Transverse colon (tissue), 4 donors: ENCODE data around the gene LAMA5. TPM values are rescaled to one million over a fixed set of nuclear protein-coding genes. Genes with fewer than 3 reads are reported as not detected.

ENCODE experiments used
- DNase-seq: peaks from one replicate; pipeline ENCODE4 v3.0.0-alpha.2; 2019
- H3K27ac ChIP-seq, 4 donors: fragments of 200-600 bp; sonication (generic); 2 replicates each; pipeline ENCODE4 v1.5.1; 2016 to 2018; ENCODE audit warnings: inconsistent platforms in 4 of 4
- H3K27me3 ChIP-seq: fragments of 200-600 bp; sonication (generic); 2 replicates; pipeline ENCODE4 v1.5.1; 2017; ENCODE audit warnings: inconsistent platforms
- H3K36me3 ChIP-seq, 4 donors: fragments of 200-600 bp; sonication (generic); 2 replicates each; pipeline ENCODE4 v1.5.1; 2017 to 2019; ENCODE audit warnings: inconsistent platforms in 4 of 4
- H3K4me1 ChIP-seq, 4 donors: fragments of 200-600 bp; sonication (generic); 2 replicates each; pipeline ENCODE4 v1.5.1; 2017 to 2020; ENCODE audit warnings: inconsistent platforms in 4 of 4
- H3K4me3 ChIP-seq, 4 donors: fragments of 200-600 bp; sonication (generic); 1 replicate in 1 of 4; 2 replicates in 3 of 4; pipeline versions ENCODE4 v1.5.1 to v1.6.1; 2017 to 2019; ENCODE audit warnings: inconsistent platforms in 4 of 4
- H3K9me3 ChIP-seq, 2 donors: fragments of 200-600 bp; sonication (generic); 2 replicates each; pipeline ENCODE4 v1.5.1; 2017 to 2019; ENCODE audit warnings: inconsistent platforms in 2 of 2
- CTCF ChIP-seq, 5 experiments: fragments of 200-600 bp in 3 of 5; fragments of 450-650 bp in 2 of 5; sonication (generic) in 3 of 5; IDR thresholded peaks; 1 replicate in 2 of 5; 2 replicates in 3 of 5; pipeline ENCODE4 v1.5.1; 2016 to 2017; ENCODE audit warnings: antibody characterized with exemption in 5 of 5, inconsistent platforms in 3 of 5, mild to moderate bottlenecking in 2 of 5, moderate library complexity in 1 of 5
- EP300 ChIP-seq: sonication (generic); formaldehyde crosslinking; IDR thresholded peaks from one replicate; pipeline ENCODE4 v1.6.1; 2017; ENCODE audit warnings: antibody characterized with exemption, low read depth
- POLR2A ChIP-seq: fragments of 450-650 bp; IDR thresholded peaks from one replicate; pipeline ENCODE4 v1.6.1; 2016; ENCODE audit warnings: antibody characterized with exemption, mild to moderate bottlenecking, moderate library complexity
- POLR2AphosphoS5 ChIP-seq, 3 donors: sonication (generic); formaldehyde crosslinking; IDR thresholded peaks; one replicate each; pipeline ENCODE4 v1.6.1; 2016; ENCODE audit warnings: antibody characterized with exemption in 3 of 3
- WGBS, 2 donors: methylation state at CpG; one replicate each; pipeline ENCODE4 v1.1.5; 2018; ENCODE audit warnings: low coverage in 1 of 2; 5-methylcytosine and 5-hydroxymethylcytosine counted together
- in situ Hi-C, 4 donors: fragments of 200-750 bp; cut with MboI; loops; one replicate each; pipeline versions ENCODE4 v1.15.0 to v1.15.1; 2017; ENCODE audit warnings: low sequenced_read_pairs in 3 of 4, low pct_ligation_motif_present in 1 of 4, low pct_unique_long_range_greater_than_20kb in 1 of 4
- intact Hi-C: fragments of 100-400 bp; cut with DNase I; formaldehyde crosslinking; loops from one replicate; pipeline ENCODE4 v1.15.1; 2023; ENCODE audit warnings: low total_unique reads
- total RNA-seq, 4 donors: library from RNA; depleted of rRNA; stranded (reverse); fragments of >200 nt; gene quantifications; one replicate each; pipeline ENCODE4 v1.1.0, GENCODE V29; 2016

The LAMA5 gene
- total RNA-seq, 4 donors from 2014 or later, result 33.2 to 269 (median 91.3) TPM

DNA sequence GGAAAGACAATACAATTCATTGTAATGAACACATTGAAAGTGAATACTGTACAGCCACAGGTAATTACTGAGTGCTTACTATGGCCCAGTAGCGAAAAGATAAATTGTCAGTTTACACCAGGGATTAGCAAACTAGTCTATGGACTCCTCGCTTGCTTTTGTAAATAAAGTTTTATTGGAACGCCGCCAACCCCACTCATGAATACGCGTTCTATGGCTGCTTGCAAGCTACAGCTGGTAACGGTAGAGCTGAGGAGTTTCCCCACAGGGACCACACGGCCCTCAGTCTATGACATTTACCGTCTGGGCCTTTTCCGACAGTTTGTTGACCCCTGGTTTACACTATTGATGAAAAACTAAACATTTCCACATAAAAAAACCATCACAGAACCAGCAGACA lies 24.2 kb downstream of the LAMA5 start:
- TF ChIP-seq EP300, result no peak
- peak in 1 of 3 donors; percentile 14 for TF ChIP-seq POLR2AphosphoS5 (IDR thresholded peaks at IDR 0.05)
- intact Hi-C loops (loop anchor here (5.0 kb wide), 1 partner anchor 34 kb away; no protein-coding TSS in a partner anchor), in situ Hi-C loops (no loop called here)
- Histone ChIP-seq H3K4me3 (no peak overlapping the region), H3K27me3 (no peaks in the 10 kb centered on the region), H3K4me1 (no peaks in the 10 kb centered on the region), H3K36me3 (no peaks in the 10 kb centered on the region), H3K27ac (peak overlapping the region; percentile 17 to 41 (median 30)), H3K9me3 (no peaks in the 10 kb centered on the region)
- 40 to 62% methylated on average over 1 to 10 of the region's 10 CpGs for WGBS, 2 donors
- DNase-seq, result no peak

DNA sequence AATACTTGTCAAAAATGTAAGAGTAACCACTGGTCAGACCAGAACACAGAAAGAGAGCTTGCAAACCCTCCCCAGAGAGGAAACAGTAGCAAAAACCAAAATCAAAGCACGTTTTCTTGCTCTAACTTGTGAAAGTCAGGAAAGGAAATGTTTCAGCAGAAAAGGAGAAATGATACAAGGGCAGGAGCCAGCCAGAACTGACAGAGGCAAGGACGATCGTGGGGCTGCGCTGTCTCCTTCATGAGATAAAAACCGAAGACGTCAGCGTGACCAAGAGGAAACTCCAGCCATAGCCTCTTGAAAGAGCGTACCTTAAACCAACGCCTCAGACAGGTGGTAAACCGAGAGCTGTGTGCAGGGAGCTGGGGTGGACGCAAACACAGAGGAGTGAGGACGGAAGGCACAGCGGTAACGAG lies 27.5 kb downstream of the LAMA5 start:
- DNase-seq, result peak; percentile 61
- intact Hi-C loops, result loop anchor here (5.0 kb wide), 1 partner anchor 38 kb away; no protein-coding TSS in a partner anchor

DNA sequence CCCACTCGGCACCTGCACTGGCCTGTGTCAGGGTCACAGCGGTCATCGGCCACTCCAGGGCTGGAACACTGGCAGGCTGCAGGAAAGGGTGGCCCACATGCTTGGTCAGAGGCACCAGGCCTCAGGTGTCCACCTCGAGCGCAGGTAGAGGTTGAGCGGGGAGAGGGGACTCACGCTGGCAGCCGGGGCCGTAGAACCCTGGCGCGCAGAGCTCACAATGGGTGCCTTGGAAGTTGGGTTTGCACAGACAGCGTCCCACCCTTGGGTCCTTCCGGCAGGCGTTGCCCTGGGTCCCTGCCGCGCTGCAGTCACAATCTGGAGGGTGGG lies 28.9 kb downstream of the LAMA5 start:
- H3K4me3 ChIP-seq, result no peak overlapping the region
- no peaks in the 10 kb centered on the region for H3K36me3 ChIP-seq
- H3K4me1 ChIP-seq, result no peaks in the 10 kb centered on the region
- H3K27ac ChIP-seq, result peak overlapping the region in 2 of 4 donors; percentile 18 to 58
- TF ChIP-seq POLR2A (no peak), POLR2AphosphoS5 (IDR thresholded peaks at IDR 0.05) (no peak), EP300 (no peak), CTCF (IDR thresholded peaks at IDR 0.05) (no peak)
- DNase-seq, result no peak
- no peaks in the 10 kb centered on the region for H3K27me3 ChIP-seq
- WGBS, 2 donors, result 91% methylated on average over 16 of the region's 16 CpGs; no CpG with 5 or more reads in 1 of the 2 donors
- H3K9me3 ChIP-seq, result no peaks in the 10 kb centered on the region
- intact Hi-C loops, result no loop called here
- in situ Hi-C loops, result no loop called here

More for the DNA sequence above, 27.5 kb downstream of the LAMA5 start:
- TF ChIP-seq POLR2AphosphoS5 (IDR thresholded peaks at IDR 0.05) (peak in 1 of 3 donors; percentile 26), CTCF (IDR thresholded peaks at IDR 0.05) (no peak)
- H3K36me3 ChIP-seq, result no peaks in the 10 kb centered on the region
- H3K4me3 ChIP-seq, result no peak overlapping the region
- in situ Hi-C loops, result no loop called here
- no peaks in the 10 kb centered on the region for H3K4me1 ChIP-seq
- H3K27ac ChIP-seq, result peak overlapping the region in 2 of 4 donors; percentile 19 to 42
- H3K27me3 ChIP-seq, result no peaks in the 10 kb centered on the region
- 60 to 75% methylated on average over 11 to 14 of the region's 14 CpGs for WGBS, 2 donors
- H3K9me3 ChIP-seq, result no peaks in the 10 kb centered on the region

GRCh38 chr20:62337558-62338293 lies 29.4 kb downstream of the LAMA5 start:
- Histone ChIP-seq H3K27me3 (no peaks in the 10 kb centered on the region), H3K36me3 (no peaks in the 10 kb centered on the region), H3K4me1 (no peaks in the 10 kb centered on the region), H3K27ac (peak overlapping the region in 2 of 4 donors; percentile 18 to 58), H3K9me3 (no peaks in the 10 kb centered on the region), H3K4me3 (no peak overlapping the region)
- DNase-seq, result peak; percentile 59
- WGBS, 2 donors, result 78% methylated on average over 23 of the region's 34 CpGs; no CpG with 5 or more reads in 1 of the 2 donors
- TF ChIP-seq POLR2A (no peak), POLR2AphosphoS5 (IDR thresholded peaks at IDR 0.05) (peak in 2 of 3 donors; percentile 33 to 47), EP300 (no peak), CTCF (IDR thresholded peaks at IDR 0.05) (no peak)
- in situ Hi-C loops (no loop called here), intact Hi-C loops (no loop called here)
